GM10266 (cell line): ENCODE results near the gene DCANP1.

Experiments used
- DNase-seq: peaks from one replicate; pipeline ENCODE4 v3.0.0; 2012; ENCODE audit errors: extremely low spot score
- TF ChIP-seq, protein P1 (sequence below): IDR thresholded peaks from 2 replicates; pipeline ENCODE4 v1.5.1; 2012; ENCODE audit warnings: mild to moderate bottlenecking, low read depth; ENCODE audit not compliant: control insufficient read depth, insufficient read depth; ENCODE audit errors: missing control alignments

Gene DCANP1

DNA sequence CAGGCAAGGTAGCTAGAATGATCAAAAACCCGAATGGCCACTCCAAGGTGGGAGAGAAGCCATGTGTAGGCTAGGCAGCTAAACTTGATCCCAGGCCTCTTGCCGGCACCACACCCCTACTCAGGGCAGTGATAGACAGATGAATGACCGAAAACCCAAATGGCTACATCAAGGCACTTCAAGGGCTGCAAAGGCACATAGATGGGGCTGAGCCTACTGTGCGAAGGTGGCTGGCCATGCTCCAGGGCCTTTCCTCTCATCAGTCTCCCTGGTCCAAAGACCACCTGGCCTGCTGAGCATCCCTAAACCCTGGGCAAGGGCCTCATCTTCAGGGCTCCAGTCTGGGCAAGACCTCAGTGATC lies 8.7 kb upstream of the DCANP1 start:
- no peak for DNase-seq
- TF ChIP-seq, protein P1, sequence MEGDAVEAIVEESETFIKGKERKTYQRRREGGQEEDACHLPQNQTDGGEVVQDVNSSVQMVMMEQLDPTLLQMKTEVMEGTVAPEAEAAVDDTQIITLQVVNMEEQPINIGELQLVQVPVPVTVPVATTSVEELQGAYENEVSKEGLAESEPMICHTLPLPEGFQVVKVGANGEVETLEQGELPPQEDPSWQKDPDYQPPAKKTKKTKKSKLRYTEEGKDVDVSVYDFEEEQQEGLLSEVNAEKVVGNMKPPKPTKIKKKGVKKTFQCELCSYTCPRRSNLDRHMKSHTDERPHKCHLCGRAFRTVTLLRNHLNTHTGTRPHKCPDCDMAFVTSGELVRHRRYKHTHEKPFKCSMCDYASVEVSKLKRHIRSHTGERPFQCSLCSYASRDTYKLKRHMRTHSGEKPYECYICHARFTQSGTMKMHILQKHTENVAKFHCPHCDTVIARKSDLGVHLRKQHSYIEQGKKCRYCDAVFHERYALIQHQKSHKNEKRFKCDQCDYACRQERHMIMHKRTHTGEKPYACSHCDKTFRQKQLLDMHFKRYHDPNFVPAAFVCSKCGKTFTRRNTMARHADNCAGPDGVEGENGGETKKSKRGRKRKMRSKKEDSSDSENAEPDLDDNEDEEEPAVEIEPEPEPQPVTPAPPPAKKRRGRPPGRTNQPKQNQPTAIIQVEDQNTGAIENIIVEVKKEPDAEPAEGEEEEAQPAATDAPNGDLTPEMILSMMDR: no peak

DNA sequence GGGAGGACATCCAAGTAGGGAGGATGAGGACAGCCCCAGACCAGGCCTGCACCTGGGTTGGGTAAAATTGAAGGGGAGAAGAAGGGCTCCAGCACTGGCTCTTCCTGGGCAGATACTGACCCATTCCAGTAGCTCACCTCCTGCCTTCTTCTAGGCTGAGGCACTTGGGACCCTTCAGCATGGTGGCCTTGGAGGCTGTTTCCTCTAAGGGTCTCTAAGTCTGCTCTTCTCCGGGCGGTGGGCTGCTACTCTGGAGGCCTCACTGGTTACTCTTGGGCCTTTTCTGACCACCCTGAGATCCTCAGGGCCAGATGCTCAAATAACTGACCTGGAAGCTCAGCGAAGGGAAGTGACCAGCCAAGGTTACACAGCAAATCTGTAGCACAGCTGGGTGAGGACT lies 7.8 kb upstream of the DCANP1 start:
- TF ChIP-seq, protein P1: no peak
- no peak for DNase-seq

DNA sequence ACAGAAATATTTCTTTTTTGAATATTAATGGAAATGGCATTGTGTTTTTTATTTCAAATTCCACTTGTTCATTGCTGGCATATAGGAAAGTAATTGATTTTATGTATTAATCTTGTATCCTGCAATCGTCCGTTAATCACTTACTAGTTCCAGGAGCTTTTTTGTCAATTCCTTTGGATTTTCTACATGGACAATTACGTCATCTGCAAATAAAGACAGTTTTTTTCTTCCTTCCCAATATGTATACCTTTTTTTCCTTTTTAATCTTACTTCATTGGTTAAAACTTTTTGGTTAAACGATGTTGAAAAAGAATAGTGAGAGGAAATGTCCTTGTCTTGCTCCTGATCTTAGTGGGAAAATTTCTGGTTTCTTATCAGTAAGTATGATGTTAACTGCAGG lies 6.5 kb upstream of the DCANP1 start:
- TF ChIP-seq, protein P1: no peak
- DNase-seq: no peak

DNA sequence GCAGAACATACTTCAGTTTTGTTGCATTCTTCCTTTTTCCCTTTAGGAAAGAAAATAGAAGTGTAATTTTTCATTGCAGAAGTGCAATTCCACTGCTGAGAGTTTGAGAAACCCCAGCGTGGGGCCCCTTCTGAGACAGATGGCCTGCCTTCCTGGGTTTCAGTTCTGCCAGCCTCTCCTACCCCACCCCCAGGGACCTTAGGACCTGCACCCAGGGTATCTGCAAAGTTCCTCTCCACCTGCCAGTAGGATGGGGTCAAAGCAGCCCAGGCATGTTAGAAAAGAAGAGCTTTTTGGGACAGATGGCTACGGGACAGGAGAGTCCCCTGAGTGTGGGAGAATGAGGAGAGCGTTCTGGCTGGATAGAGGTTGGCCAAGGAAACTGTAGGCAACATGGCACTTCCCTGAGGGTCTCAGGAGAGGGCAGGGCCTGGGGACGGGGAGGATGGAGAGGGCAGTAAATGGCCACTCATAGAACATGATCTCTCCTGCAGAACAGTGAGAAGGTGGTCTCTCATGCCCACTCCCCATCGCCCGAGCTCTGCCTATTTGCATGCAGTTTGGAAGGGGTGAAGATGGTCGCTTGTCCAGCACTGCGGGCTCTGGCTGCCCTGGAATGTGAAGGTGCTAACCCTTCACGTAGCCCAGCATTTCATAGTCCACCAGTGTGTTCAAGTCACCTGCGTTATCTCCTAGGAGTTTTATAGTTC lies 5.3 kb upstream of the DCANP1 start, which contains the start of gene TIFAB:
TSS of gene TIFAB (minus strand) at position 31 of the 710 bp plus-strand sequence. CDS start 2,412 bp downstream, outside the sequence.
- no peak for DNase-seq
- TF ChIP-seq, protein P1: no peak

DNA sequence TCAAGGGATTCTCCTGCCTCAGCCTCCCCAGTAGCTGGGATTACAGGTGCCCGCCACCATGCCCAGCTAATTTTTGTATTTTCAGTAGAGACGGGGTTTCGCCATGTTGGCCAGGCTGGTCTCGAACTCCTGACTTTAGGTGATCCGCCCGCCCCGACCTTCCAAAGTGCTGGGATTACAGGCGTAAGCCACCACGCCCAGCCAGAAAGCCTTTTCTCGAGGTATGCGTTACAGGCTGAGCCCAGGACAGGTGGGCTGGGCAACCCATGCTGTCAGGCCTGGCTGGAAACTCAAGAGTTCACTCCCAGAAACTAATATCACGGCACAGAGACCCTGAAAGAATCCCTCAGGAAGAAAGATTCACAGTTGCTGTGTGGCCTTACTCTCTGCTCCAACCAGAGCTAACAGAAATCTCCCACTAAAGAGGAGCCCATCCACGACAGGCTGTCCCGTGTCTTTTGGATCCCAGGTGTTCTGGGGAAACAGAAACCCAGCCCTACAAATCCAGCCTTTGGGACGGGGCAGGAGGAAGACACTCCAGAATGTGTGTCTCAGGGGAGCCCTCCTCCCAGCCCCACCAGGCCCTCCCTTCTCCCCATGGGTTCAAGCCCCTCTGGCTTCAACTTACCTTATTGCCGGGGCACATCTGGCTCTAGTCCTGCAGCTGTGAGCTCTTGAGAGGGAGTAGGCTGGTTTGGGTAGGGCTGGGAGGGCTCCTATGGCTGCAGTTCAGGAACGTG lies 4.6 kb upstream of the DCANP1 start:
- TF ChIP-seq, protein P1: no peak
- DNase-seq: no peak

DNA sequence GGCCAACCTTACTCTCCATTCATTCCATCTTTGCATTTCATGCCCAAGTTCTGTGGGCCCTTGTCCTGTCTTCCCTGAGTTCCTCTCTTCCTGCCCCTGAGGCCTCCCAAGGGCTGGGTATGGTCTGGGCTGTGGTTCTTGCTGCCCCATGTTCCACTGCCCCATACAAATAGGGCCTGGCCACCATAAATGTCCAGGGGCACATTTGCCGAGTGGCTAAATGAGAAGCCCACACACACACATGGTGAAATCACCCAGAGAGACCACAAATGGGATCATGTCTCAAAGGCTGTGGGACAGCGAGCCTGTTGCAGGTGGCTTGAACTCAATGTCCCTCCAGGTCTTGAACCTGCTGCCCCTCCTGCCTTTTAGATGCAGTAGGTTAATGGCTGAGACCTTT lies 3.8 kb upstream of the DCANP1 start:
- DNase-seq: no peak
- TF ChIP-seq, protein P1: no peak

DNA sequence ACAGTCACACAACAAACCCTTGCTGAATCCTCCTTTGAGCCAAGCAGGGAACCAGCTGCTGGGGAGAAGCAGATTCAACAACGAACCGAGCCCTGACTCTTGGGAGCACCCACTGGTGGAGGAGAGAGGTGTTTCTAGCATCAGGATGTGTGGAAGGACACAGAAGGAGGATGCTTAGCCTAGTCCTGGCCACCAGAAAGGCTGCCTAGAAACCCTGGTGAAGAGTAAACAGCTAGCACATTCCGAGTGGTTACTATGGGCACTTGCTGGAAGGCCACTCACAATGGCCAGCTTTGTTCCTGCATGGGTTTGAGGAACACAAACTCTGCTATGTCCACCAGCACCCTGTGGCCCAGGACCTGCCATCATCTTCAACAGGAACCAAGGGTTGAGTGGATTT lies 3.2 kb upstream of the DCANP1 start:
- DNase-seq: no peak
- TF ChIP-seq, protein P1: no peak
